Liver (tissue), 3 donors: ENCODE results near the gene KIAA1755.

Source experiments
- EGR1 ChIP-seq, 2 donors: IDR thresholded peaks; 2 replicates each; pipeline ENCODE4 v1.6.1; 2016 to 2018; ENCODE audit warnings: antibody characterized with exemption in 2 of 2, low read depth in 2 of 2
- HNF4A ChIP-seq, 2 donors: conservative IDR thresholded peaks; 2 replicates each; pipeline ENCODE4 v1.6.1; 2016; ENCODE audit warnings: antibody characterized with exemption in 2 of 2, mild to moderate bottlenecking in 2 of 2
- SP1 ChIP-seq: IDR thresholded peaks from 2 replicates; pipeline ENCODE4 v1.6.1; 2018; ENCODE audit warnings: antibody characterized with exemption, mild to moderate bottlenecking
- TAF1 ChIP-seq: conservative IDR thresholded peaks from 2 replicates; pipeline ENCODE4 v1.6.1; 2016; ENCODE audit warnings: antibody characterized with exemption, mild to moderate bottlenecking
- YY1 ChIP-seq: IDR thresholded peaks from 2 replicates; pipeline ENCODE4 v1.6.1; 2016; ENCODE audit warnings: antibody characterized with exemption, mild to moderate bottlenecking
- TF ChIP-seq, protein P1 (sequence below): fragments of 150-350 bp; IDR thresholded peaks from 2 replicates; pipeline ENCODE4 v1.5.1; 2017; ENCODE audit warnings: improper control_type of control experiment, low read depth, low read length; ENCODE audit not compliant: missing input control
- TF ChIP-seq, protein P2 (sequence below): IDR thresholded peaks from 2 replicates; pipeline ENCODE4 v1.6.1; 2016; ENCODE audit warnings: antibody characterized with exemption, mild to moderate bottlenecking
- TF ChIP-seq, protein P3 (sequence below): IDR thresholded peaks from 2 replicates; pipeline ENCODE4 v1.6.1; 2016; ENCODE audit warnings: antibody characterized with exemption
- donor health status: healthy.
- donor health status: healthy.

DNA sequence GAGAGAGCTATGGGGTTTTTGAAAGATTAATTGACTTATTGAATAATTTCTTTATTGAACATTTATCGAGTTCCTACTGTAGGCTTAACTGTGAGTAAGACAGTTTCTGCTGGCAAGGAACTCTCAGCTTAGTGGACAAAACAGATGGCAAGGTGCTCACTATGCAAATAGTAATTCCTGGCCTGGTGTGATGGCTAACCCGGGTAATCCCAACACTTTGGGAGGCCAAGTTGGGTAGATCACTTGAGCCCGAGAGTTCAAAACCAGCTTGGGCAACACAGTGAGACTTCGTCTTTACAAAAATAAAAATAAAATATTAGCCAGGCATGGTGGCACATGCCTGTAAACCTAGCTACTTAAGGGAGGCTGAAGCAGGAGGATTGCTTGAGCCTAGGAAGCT lies 82.0 kb downstream of the KIAA1755 start:
- TF ChIP-seq, protein P1, sequence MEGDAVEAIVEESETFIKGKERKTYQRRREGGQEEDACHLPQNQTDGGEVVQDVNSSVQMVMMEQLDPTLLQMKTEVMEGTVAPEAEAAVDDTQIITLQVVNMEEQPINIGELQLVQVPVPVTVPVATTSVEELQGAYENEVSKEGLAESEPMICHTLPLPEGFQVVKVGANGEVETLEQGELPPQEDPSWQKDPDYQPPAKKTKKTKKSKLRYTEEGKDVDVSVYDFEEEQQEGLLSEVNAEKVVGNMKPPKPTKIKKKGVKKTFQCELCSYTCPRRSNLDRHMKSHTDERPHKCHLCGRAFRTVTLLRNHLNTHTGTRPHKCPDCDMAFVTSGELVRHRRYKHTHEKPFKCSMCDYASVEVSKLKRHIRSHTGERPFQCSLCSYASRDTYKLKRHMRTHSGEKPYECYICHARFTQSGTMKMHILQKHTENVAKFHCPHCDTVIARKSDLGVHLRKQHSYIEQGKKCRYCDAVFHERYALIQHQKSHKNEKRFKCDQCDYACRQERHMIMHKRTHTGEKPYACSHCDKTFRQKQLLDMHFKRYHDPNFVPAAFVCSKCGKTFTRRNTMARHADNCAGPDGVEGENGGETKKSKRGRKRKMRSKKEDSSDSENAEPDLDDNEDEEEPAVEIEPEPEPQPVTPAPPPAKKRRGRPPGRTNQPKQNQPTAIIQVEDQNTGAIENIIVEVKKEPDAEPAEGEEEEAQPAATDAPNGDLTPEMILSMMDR, result no peak
- TF ChIP-seq YY1 (no peak), EGR1 (IDR thresholded peaks at IDR 0.05; ENCODE audit: low read depth in 2 of 2) (no peak), HNF4A (conservative IDR thresholded peaks at IDR 0.05) (no peak), SP1 (no peak), TAF1 (no peak)
- TF ChIP-seq, protein P2, sequence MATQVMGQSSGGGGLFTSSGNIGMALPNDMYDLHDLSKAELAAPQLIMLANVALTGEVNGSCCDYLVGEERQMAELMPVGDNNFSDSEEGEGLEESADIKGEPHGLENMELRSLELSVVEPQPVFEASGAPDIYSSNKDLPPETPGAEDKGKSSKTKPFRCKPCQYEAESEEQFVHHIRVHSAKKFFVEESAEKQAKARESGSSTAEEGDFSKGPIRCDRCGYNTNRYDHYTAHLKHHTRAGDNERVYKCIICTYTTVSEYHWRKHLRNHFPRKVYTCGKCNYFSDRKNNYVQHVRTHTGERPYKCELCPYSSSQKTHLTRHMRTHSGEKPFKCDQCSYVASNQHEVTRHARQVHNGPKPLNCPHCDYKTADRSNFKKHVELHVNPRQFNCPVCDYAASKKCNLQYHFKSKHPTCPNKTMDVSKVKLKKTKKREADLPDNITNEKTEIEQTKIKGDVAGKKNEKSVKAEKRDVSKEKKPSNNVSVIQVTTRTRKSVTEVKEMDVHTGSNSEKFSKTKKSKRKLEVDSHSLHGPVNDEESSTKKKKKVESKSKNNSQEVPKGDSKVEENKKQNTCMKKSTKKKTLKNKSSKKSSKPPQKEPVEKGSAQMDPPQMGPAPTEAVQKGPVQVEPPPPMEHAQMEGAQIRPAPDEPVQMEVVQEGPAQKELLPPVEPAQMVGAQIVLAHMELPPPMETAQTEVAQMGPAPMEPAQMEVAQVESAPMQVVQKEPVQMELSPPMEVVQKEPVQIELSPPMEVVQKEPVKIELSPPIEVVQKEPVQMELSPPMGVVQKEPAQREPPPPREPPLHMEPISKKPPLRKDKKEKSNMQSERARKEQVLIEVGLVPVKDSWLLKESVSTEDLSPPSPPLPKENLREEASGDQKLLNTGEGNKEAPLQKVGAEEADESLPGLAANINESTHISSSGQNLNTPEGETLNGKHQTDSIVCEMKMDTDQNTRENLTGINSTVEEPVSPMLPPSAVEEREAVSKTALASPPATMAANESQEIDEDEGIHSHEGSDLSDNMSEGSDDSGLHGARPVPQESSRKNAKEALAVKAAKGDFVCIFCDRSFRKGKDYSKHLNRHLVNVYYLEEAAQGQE, result no peak
- TF ChIP-seq, protein P3, sequence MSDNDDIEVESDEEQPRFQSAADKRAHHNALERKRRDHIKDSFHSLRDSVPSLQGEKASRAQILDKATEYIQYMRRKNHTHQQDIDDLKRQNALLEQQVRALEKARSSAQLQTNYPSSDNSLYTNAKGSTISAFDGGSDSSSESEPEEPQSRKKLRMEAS, result no peak
